WTC11 (cell line): Measurements from ENCODE around the gene CCAR1. TPM values are rescaled to one million over a fixed set of nuclear protein-coding genes. Genes with fewer than 3 reads are reported as not detected.

Experiments
- ATAC-seq: fragments of 200-7000 bp; cut with Tn5 transposase; 2 replicates; pipeline ENCODE4 v1.10.0; 2021; ENCODE audit warnings: mild to moderate bottlenecking, moderate library complexity
- CTCF ChIA-PET: fragments of 300-600 bp; sonication (Branson Sonifier 250); formaldehyde crosslinking; loops from one replicate; lab custom pipeline; 2021; ENCODE audit warnings: antibody characterized with exemption; lab: Charles Lee
- POLR2A ChIA-PET: fragments of 350-600 bp; sonication (Branson Sonifier 250); formaldehyde crosslinking; loops from one replicate; lab custom pipeline; 2021; ENCODE audit warnings: antibody characterized with exemption; lab: Charles Lee
- DNase-seq: peaks from one replicate; pipeline ENCODE4 v3.0.0; 2021; ENCODE audit warnings: low spot score
- H3K27ac Mint-ChIP-seq: 2 replicates; pipeline ENCODE4 v1.8.0; 2021; ENCODE audit warnings: mixed read lengths
- H3K27me3 Mint-ChIP-seq: 2 replicates; pipeline ENCODE4 v1.8.0; 2021; ENCODE audit warnings: low read depth, mild to moderate bottlenecking, moderate library complexity, mixed read lengths
- H3K36me3 Mint-ChIP-seq: 2 replicates; pipeline ENCODE4 v1.8.0; 2021; ENCODE audit warnings: mixed read lengths
- H3K4me1 Mint-ChIP-seq: 2 replicates; pipeline ENCODE4 v1.8.0; 2022; ENCODE audit warnings: mixed read lengths
- H3K4me3 Mint-ChIP-seq: 2 replicates; pipeline ENCODE4 v1.8.0; 2021; ENCODE audit warnings: mild to moderate bottlenecking, moderate library complexity, mixed read lengths
- H3K9me3 Mint-ChIP-seq: 2 replicates; pipeline ENCODE4 v1.8.0; 2021; ENCODE audit warnings: mixed read lengths
- AR ChIP-seq: fragments of 250-450 bp; sonication (Bioruptor Pico); IDR thresholded peaks from 2 replicates; pipeline ENCODE4 v1.9.0; 2021; ENCODE audit warnings: mild to moderate bottlenecking
- CDX4 ChIP-seq: fragments of 250-450 bp; sonication (Bioruptor Pico); IDR thresholded peaks from 2 replicates; pipeline ENCODE4 v1.9.0; 2021; ENCODE audit warnings: moderate library complexity, mild to moderate bottlenecking, inconsistent platforms, borderline replicate concordance
- CREB1 ChIP-seq: sonication (generic); formaldehyde crosslinking; IDR thresholded peaks from 2 replicates; pipeline ENCODE4 v1.8.0; 2023; ENCODE audit warnings: mild to moderate bottlenecking, missing genetic modification reagents
- CREM ChIP-seq: sonication (generic); formaldehyde crosslinking; IDR thresholded peaks from 2 replicates; pipeline ENCODE4 v1.8.1; 2022; ENCODE audit warnings: mild to moderate bottlenecking, missing genetic modification reagents, moderate library complexity
- CTCF ChIP-seq: fragments of 200-600 bp; IDR thresholded peaks from 2 replicates; pipeline ENCODE4 v1.8.0; 2022; ENCODE audit warnings: antibody characterized with exemption
- ELF4 ChIP-seq: sonication (generic); formaldehyde crosslinking; IDR thresholded peaks from 2 replicates; pipeline ENCODE4 v1.8.1; 2022; ENCODE audit warnings: low read depth, mild to moderate bottlenecking, moderate library complexity, missing genetic modification reagents
- EMX1 ChIP-seq: fragments of 250-450 bp; sonication (Bioruptor Pico); IDR thresholded peaks from 2 replicates; pipeline ENCODE4 v1.8.0; 2021; ENCODE audit warnings: mild to moderate bottlenecking
- HMGXB4 ChIP-seq: sonication (generic); formaldehyde crosslinking; IDR thresholded peaks from 2 replicates; pipeline ENCODE4 v1.8.1; 2023; ENCODE audit warnings: mild to moderate bottlenecking, moderate library complexity, missing genetic modification reagents
- IRF1 ChIP-seq: sonication (generic); formaldehyde crosslinking; IDR thresholded peaks from 2 replicates; pipeline ENCODE4 v1.8.0; 2023; ENCODE audit warnings: missing genetic modification reagents
- KAT7 ChIP-seq: sonication (generic); formaldehyde crosslinking; IDR thresholded peaks from 2 replicates; pipeline ENCODE4 v1.8.1; 2023; ENCODE audit warnings: missing genetic modification reagents, mild to moderate bottlenecking, borderline replicate concordance
- NR1H2 ChIP-seq: sonication (generic); formaldehyde crosslinking; IDR thresholded peaks from 2 replicates; pipeline ENCODE4 v1.9.0; 2021; ENCODE audit warnings: mild to moderate bottlenecking, moderate library complexity, missing genetic modification reagents
- RORB ChIP-seq: fragments of 250-450 bp; sonication (Bioruptor Pico); IDR thresholded peaks from 2 replicates; pipeline ENCODE4 v1.9.0; 2021; ENCODE audit warnings: mild to moderate bottlenecking
- SMAD4 ChIP-seq: sonication (generic); formaldehyde crosslinking; IDR thresholded peaks from 2 replicates; pipeline ENCODE4 v1.8.0; 2022; ENCODE audit warnings: mild to moderate bottlenecking, missing genetic modification reagents
- SP1 ChIP-seq: sonication (generic); formaldehyde crosslinking; conservative IDR thresholded peaks from 2 replicates; pipeline ENCODE4 v1.8.1; 2022; ENCODE audit warnings: missing genetic modification reagents
- ZNF232 ChIP-seq: sonication (generic); formaldehyde crosslinking; IDR thresholded peaks from 2 replicates; pipeline ENCODE4 v1.8.0; 2022; ENCODE audit warnings: mild to moderate bottlenecking, missing genetic modification reagents
- ZNF532 ChIP-seq: fragments of 250-450 bp; sonication (Bioruptor Pico); IDR thresholded peaks from 2 replicates; pipeline ENCODE4 v1.9.0; 2021; ENCODE audit warnings: mild to moderate bottlenecking, borderline replicate concordance
- total RNA-seq: library from RNA; stranded (reverse); gene quantifications from 3 replicates; pipeline ENCODE4 v1.2.3, GENCODE V29; 2021

Gene CCAR1
- total RNA-seq, 1 experiment from 2014 or later, result 95.4 TPM

GRCh38 chr10:68696018-68696417, 25.0 kb upstream of the CCAR1 start:
- no peaks in the 10 kb centered on the region for H3K9me3 Mint-ChIP-seq
- no peak for ATAC-seq
- no peak for TF ChIP-seq CTCF
- peaks cover 19% of the 10 kb centered on the region for H3K36me3 Mint-ChIP-seq
- H3K4me3 Mint-ChIP-seq, result no peak overlapping the region
- no peak overlapping the region for H3K27ac Mint-ChIP-seq
- ChIA-PET CTCF (interaction anchor here (2.1 kb wide), 1 partner anchor 145 kb away, joined by 6 read pairs; no protein-coding TSS in a partner anchor), POLR2A (no interaction called here)
- DNase-seq, result no peak
- no peaks in the 10 kb centered on the region for H3K4me1 Mint-ChIP-seq
- no peaks in the 10 kb centered on the region for H3K27me3 Mint-ChIP-seq

GRCh38 chr10:68697106-68697505, 23.9 kb upstream of the CCAR1 start:
- ATAC-seq (no peak), DNase-seq (no peak)
- no peaks in the 10 kb centered on the region for H3K9me3 Mint-ChIP-seq
- ChIA-PET POLR2A (interaction anchor here (0.7 kb wide), 1 partner anchor 9 kb away, joined by 5 read pairs; no protein-coding TSS in a partner anchor), CTCF (interaction anchor here (2.1 kb wide), 1 partner anchor 146 kb away, joined by 6 read pairs; no protein-coding TSS in a partner anchor)
- no peaks in the 10 kb centered on the region for H3K27me3 Mint-ChIP-seq
- no peak overlapping the region for H3K27ac Mint-ChIP-seq
- no peaks in the 10 kb centered on the region for H3K4me1 Mint-ChIP-seq
- H3K4me3 Mint-ChIP-seq, result no peak overlapping the region
- H3K36me3 Mint-ChIP-seq, result peaks cover 11% of the 10 kb centered on the region
- TF ChIP-seq RORB (CRISPR knock-in tag), result no peak
- no peak for TF ChIP-seq ZNF232 (CRISPR knock-in tag)
- TF ChIP-seq ELF4 (CRISPR knock-in tag), result no peak
- no peak for TF ChIP-seq SP1 (CRISPR knock-in tag)
- no peak for TF ChIP-seq EMX1 (CRISPR knock-in tag)
- no peak for TF ChIP-seq KAT7 (CRISPR knock-in tag)
- TF ChIP-seq IRF1, result no peak
- no peak for TF ChIP-seq CDX4 (CRISPR knock-in tag)
- no peak for TF ChIP-seq ZNF532 (CRISPR knock-in tag)
- TF ChIP-seq CREM, result no peak
- no peak for TF ChIP-seq NR1H2 (CRISPR knock-in tag)
- TF ChIP-seq CREB1 (CRISPR knock-in tag), result no peak
- TF ChIP-seq HMGXB4 (CRISPR knock-in tag), result no peak
- no peak for TF ChIP-seq AR (CRISPR knock-in tag)
- no peak for TF ChIP-seq SMAD4
